Neuronal stem cell (in vitro differentiated cells): ENCODE data around the gene SLC28A3.

Experiments
- DNase-seq: peaks from one replicate; pipeline ENCODE4 v3.0.0-alpha.2; 2013; ENCODE audit warnings: low spot score
- H2AFZ ChIP-seq: one replicate; pipeline ENCODE4 v1.6.1; 2013; ENCODE audit warnings: mild to moderate bottlenecking, low read length, inconsistent platforms
- H2AK5ac ChIP-seq: 2 replicates; pipeline ENCODE4 v1.6.1; 2013; ENCODE audit warnings: low read depth, mild to moderate bottlenecking, inconsistent platforms, low read length, moderate library complexity, mixed read lengths
- H2BK120ac ChIP-seq: 2 replicates; pipeline ENCODE4 v1.6.1; 2013; ENCODE audit warnings: low read depth, mild to moderate bottlenecking, inconsistent platforms, low read length, moderate library complexity, mixed read lengths
- H2BK12ac ChIP-seq: one replicate; pipeline ENCODE4 v1.6.1; 2013; ENCODE audit warnings: low read length, inconsistent platforms
- H2BK15ac ChIP-seq: 2 replicates; pipeline ENCODE4 v1.6.1; 2013; ENCODE audit warnings: mild to moderate bottlenecking, low read length, inconsistent platforms, mixed read lengths
- H2BK5ac ChIP-seq: one replicate; pipeline ENCODE4 v1.6.1; 2013; ENCODE audit warnings: inconsistent platforms, mild to moderate bottlenecking, low read length, moderate library complexity
- H3K14ac ChIP-seq: one replicate; pipeline ENCODE4 v1.6.1; 2013; ENCODE audit warnings: low read length, inconsistent platforms
- H3K18ac ChIP-seq: 2 replicates; pipeline ENCODE4 v1.6.1; 2013; ENCODE audit warnings: low read length, inconsistent platforms
- H3K23ac ChIP-seq: 2 replicates; pipeline ENCODE4 v1.6.1; 2013; ENCODE audit warnings: low read depth, mild to moderate bottlenecking, mixed read lengths, low read length, inconsistent platforms; ENCODE audit not compliant: poor library complexity
- H3K27ac ChIP-seq: replicated peaks from 3 replicates; pipeline ENCODE4 v1.5.1; 2013; ENCODE audit warnings: low read length, inconsistent platforms
- H3K27me3 ChIP-seq, 3 experiments: 2 replicates each; pipeline ENCODE4 v1.6.1; 2013; ENCODE audit warnings: low read length in 3 of 3, mild to moderate bottlenecking in 2 of 3, inconsistent platforms in 1 of 3, low read depth in 1 of 3, mixed read lengths in 1 of 3, moderate library complexity in 1 of 3; ENCODE audit not compliant: control insufficient read depth in 3 of 3, insufficient read depth in 3 of 3
- H3K36me3 ChIP-seq, 2 donors: replicated peaks in 1 of 2; 2 replicates each; pipeline ENCODE4 v1.6.1; 2013; ENCODE audit warnings: low read length in 2 of 2; ENCODE audit not compliant: control insufficient read depth in 2 of 2, insufficient read depth in 2 of 2
- H3K4ac ChIP-seq: 2 replicates; pipeline ENCODE4 v1.6.1; 2013; ENCODE audit warnings: inconsistent platforms, mild to moderate bottlenecking, low read length, moderate library complexity
- H3K4me1 ChIP-seq, 2 donors: 1 replicate in 1 of 2; 2 replicates in 1 of 2; pipeline ENCODE4 v1.6.1; 2013; ENCODE audit warnings: low read length in 2 of 2, low read depth in 1 of 2; ENCODE audit not compliant: control insufficient read depth in 2 of 2, insufficient read depth in 1 of 2
- H3K4me2 ChIP-seq: one replicate; pipeline ENCODE4 v1.6.1; 2013; ENCODE audit warnings: mild to moderate bottlenecking, low read length, inconsistent platforms; ENCODE audit not compliant: insufficient read depth, poor library complexity, severe bottlenecking
- H3K4me3 ChIP-seq, 2 donors: 2 replicates each; pipeline ENCODE4 v1.5.1; 2013; ENCODE audit warnings: low read length in 2 of 2, mild to moderate bottlenecking in 2 of 2, inconsistent platforms in 1 of 2, moderate library complexity in 1 of 2
- H3K79me1 ChIP-seq: one replicate; pipeline ENCODE4 v1.6.1; 2013; ENCODE audit warnings: low read depth, mild to moderate bottlenecking, inconsistent platforms, low read length, moderate library complexity
- H3K9ac ChIP-seq: one replicate; pipeline ENCODE4 v1.6.1; 2013; ENCODE audit warnings: mild to moderate bottlenecking, low read depth, low read length, inconsistent platforms; ENCODE audit not compliant: poor library complexity
- H3K9me3 ChIP-seq, 2 donors: replicated peaks in 1 of 2; 2 replicates each; pipeline versions ENCODE3 to v1.6.1; 2013; ENCODE audit warnings: low read length in 2 of 2, mild to moderate bottlenecking in 2 of 2, inconsistent platforms in 1 of 2, low read depth in 1 of 2, mixed read lengths in 1 of 2, moderate library complexity in 1 of 2; ENCODE audit not compliant: control insufficient read depth in 2 of 2, insufficient read depth in 1 of 2
- H4K8ac ChIP-seq: one replicate; pipeline ENCODE4 v1.6.1; 2013; ENCODE audit warnings: low read depth, mild to moderate bottlenecking, inconsistent platforms, low read length, moderate library complexity
- H4K91ac ChIP-seq: one replicate; pipeline ENCODE4 v1.6.1; 2013; ENCODE audit warnings: low read length, low read depth, mild to moderate bottlenecking, inconsistent platforms; ENCODE audit not compliant: poor library complexity
- WGBS, 2 donors: extraction: QIAGEN DNeasy Blood & Tissue Kit; methylation state at CpG; one replicate each; pipeline ENCODE4 v1.1.7; 2013; ENCODE audit warnings: missing lambda C conversion rate in 2 of 2, mixed read lengths in 1 of 2; ENCODE audit not compliant: insufficient read length in 2 of 2, insufficient replicate concordance in 1 of 2; ENCODE audit errors: extremely low coverage in 2 of 2; 5-methylcytosine and 5-hydroxymethylcytosine counted together

Gene SLC28A3

GRCh38 chr9:84310883-84311282 is 29.7 kb downstream of the SLC28A3 start:
- Histone ChIP-seq H2BK12ac (no peak overlapping the region), H3K4me2 (no peak overlapping the region), H3K23ac (no peak overlapping the region), H3K36me3 (no peaks in the 10 kb centered on the region), H4K8ac (no peak overlapping the region), H3K9me3 (no peaks in the 10 kb centered on the region), H2BK5ac (no peak overlapping the region), H2AK5ac (no peak overlapping the region), H3K4me3 (no peak overlapping the region), H3K79me1 (no peaks in the 10 kb centered on the region), H3K14ac (no peak overlapping the region), H3K18ac (no peak overlapping the region), H3K4me1 (peaks cover 0 to 2% of the 10 kb centered on the region in 2 donors), H3K9ac (no peak overlapping the region), H3K27me3 (no peaks in the 10 kb centered on the region), H2BK15ac (no peak overlapping the region), H2AFZ (no peak overlapping the region), H3K27ac (no peak overlapping the region), H2BK120ac (no peak overlapping the region), H3K4ac (no peak overlapping the region), H4K91ac (no peak overlapping the region)
- no peak for DNase-seq
- no CpG with 5 or more reads among the region's 2 CpGs for WGBS, 2 donors

GRCh38 chr9:84305497-84306131 is 34.9 kb downstream of the SLC28A3 start:
- Histone ChIP-seq H3K14ac (no peak overlapping the region), H3K36me3 (no peaks in the 10 kb centered on the region), H3K9ac (no peak overlapping the region), H2AK5ac (no peak overlapping the region), H3K4me1 (peaks cover 0 to 4% of the 10 kb centered on the region in 2 donors), H3K79me1 (no peaks in the 10 kb centered on the region), H4K8ac (no peak overlapping the region), H4K91ac (no peak overlapping the region), H3K9me3 (no peaks in the 10 kb centered on the region), H2BK120ac (no peak overlapping the region), H3K4me2 (no peak overlapping the region), H3K18ac (no peak overlapping the region), H3K27me3 (no peaks in the 10 kb centered on the region), H2AFZ (no peak overlapping the region), H3K4ac (no peak overlapping the region), H3K23ac (no peak overlapping the region), H3K27ac (no peak overlapping the region), H2BK12ac (no peak overlapping the region), H2BK15ac (no peak overlapping the region), H3K4me3 (no peak overlapping the region), H2BK5ac (no peak overlapping the region)
- WGBS, 2 donors = no CpG with 5 or more reads among the region's 5 CpGs
- no peak for DNase-seq

- Histone ChIP-seq H2BK15ac (no peak overlapping the region), H3K79me1 (no peaks in the 10 kb centered on the region), H3K4me2 (no peak overlapping the region), H4K8ac (no peak overlapping the region), H3K27ac (no peak overlapping the region), H3K9ac (no peak overlapping the region), H3K4me3 (no peak overlapping the region), H3K14ac (no peak overlapping the region), H3K18ac (no peak overlapping the region), H4K91ac (no peak overlapping the region), H2BK120ac (no peak overlapping the region), H2BK5ac (no peak overlapping the region), H2AFZ (no peak overlapping the region), H3K36me3 (no peaks in the 10 kb centered on the region), H3K23ac (no peak overlapping the region), H2AK5ac (no peak overlapping the region), H3K27me3 (no peaks in the 10 kb centered on the region), H3K4ac (no peak overlapping the region), H3K9me3 (no peaks in the 10 kb centered on the region), H2BK12ac (no peak overlapping the region), H3K4me1 (peaks cover 0 to 4% of the 10 kb centered on the region in 2 donors)
- no CpG with 5 or more reads among the region's 1 CpG for WGBS, 2 donors
- DNase-seq = no peak
Measured at GRCh38 chr9:84304166-84304565, 36.4 kb downstream of the SLC28A3 start.

GRCh38 chr9:84303061-84303460 is 37.5 kb downstream of the SLC28A3 start:
- H2BK12ac ChIP-seq = no peak overlapping the region
- no peaks in the 10 kb centered on the region for H3K36me3 ChIP-seq
- H4K91ac ChIP-seq = no peak overlapping the region
- no peak for DNase-seq
- no peak overlapping the region for H2BK15ac ChIP-seq
- H3K79me1 ChIP-seq = no peaks in the 10 kb centered on the region
- peaks cover 0 to 4% of the 10 kb centered on the region in 2 donors for H3K4me1 ChIP-seq
- WGBS, 2 donors = no CpG with 5 or more reads among the region's 4 CpGs
- H3K9me3 ChIP-seq = no peaks in the 10 kb centered on the region
- no peak overlapping the region for H3K9ac ChIP-seq
- no peak overlapping the region for H3K18ac ChIP-seq
- no peak overlapping the region for H3K4ac ChIP-seq
- H2AK5ac ChIP-seq = no peak overlapping the region
- H4K8ac ChIP-seq = no peak overlapping the region
- H2BK5ac ChIP-seq = no peak overlapping the region
- no peaks in the 10 kb centered on the region for H3K27me3 ChIP-seq
- H3K23ac ChIP-seq = no peak overlapping the region
- no peak overlapping the region for H3K4me2 ChIP-seq
- no peak overlapping the region for H3K14ac ChIP-seq
- H3K27ac ChIP-seq = no peak overlapping the region
- no peak overlapping the region for H3K4me3 ChIP-seq
- no peak overlapping the region for H2AFZ ChIP-seq
- H2BK120ac ChIP-seq = no peak overlapping the region
